Type B pancreatic cell (in vitro differentiated cells): ENCODE measurements around the gene MLLT3. TPM values are rescaled to one million over a fixed set of nuclear protein-coding genes. Genes with fewer than 3 reads are reported as not detected.

Source experiments
- DNase-seq: peaks from one replicate; pipeline ENCODE4 v3.0.0; 2021; ENCODE audit warnings: mixed read lengths; ENCODE audit not compliant: unreplicated experiment; ENCODE audit errors: extremely low spot score
- H3K27ac Mint-ChIP-seq: 2 replicates; pipeline ENCODE4 v1.8.0; 2021; ENCODE audit warnings: mild to moderate bottlenecking, mixed read lengths
- H3K27me3 Mint-ChIP-seq: 2 replicates; pipeline ENCODE4 v1.8.0; 2021; ENCODE audit warnings: mixed read lengths
- H3K36me3 Mint-ChIP-seq: 2 replicates; pipeline ENCODE4 v1.8.0; 2021; ENCODE audit warnings: mixed read lengths
- H3K4me1 Mint-ChIP-seq: one replicate; pipeline ENCODE4 v1.8.0; 2021; ENCODE audit warnings: mixed read lengths; ENCODE audit not compliant: unreplicated experiment
- H3K4me3 Mint-ChIP-seq: 2 replicates; pipeline ENCODE4 v1.8.0; 2021; ENCODE audit warnings: mild to moderate bottlenecking, mixed read lengths
- H3K9me3 Mint-ChIP-seq: 2 replicates; pipeline ENCODE4 v1.8.0; 2021; ENCODE audit warnings: mixed read lengths
- CTCF ChIP-seq: fragments of 200-600 bp; sonication (generic); conservative IDR thresholded peaks from 2 replicates; pipeline ENCODE4 v1.5.0; 2021; ENCODE audit warnings: antibody characterized with exemption, mild to moderate bottlenecking
- long read RNA-seq: library from polyadenylated mRNA; unstranded; transcript quantifications from one replicate; pipeline ENCODE4 v2.0.0, GENCODE V29; 2020
- total RNA-seq: library from RNA; stranded (reverse); gene quantifications from 2 replicates; pipeline ENCODE4 v1.2.1, GENCODE V29; 2021; ENCODE audit warnings: low replicate concordance

MLLT3 gene
- total RNA-seq = 44.2 and 50.0 TPM in 2 replicates
- long read RNA-seq, partial matches to known transcripts = 20 of 33 reads
- long read RNA-seq, other reads (novel, unspliced or antisense) = 9 of 33 reads

DNA sequence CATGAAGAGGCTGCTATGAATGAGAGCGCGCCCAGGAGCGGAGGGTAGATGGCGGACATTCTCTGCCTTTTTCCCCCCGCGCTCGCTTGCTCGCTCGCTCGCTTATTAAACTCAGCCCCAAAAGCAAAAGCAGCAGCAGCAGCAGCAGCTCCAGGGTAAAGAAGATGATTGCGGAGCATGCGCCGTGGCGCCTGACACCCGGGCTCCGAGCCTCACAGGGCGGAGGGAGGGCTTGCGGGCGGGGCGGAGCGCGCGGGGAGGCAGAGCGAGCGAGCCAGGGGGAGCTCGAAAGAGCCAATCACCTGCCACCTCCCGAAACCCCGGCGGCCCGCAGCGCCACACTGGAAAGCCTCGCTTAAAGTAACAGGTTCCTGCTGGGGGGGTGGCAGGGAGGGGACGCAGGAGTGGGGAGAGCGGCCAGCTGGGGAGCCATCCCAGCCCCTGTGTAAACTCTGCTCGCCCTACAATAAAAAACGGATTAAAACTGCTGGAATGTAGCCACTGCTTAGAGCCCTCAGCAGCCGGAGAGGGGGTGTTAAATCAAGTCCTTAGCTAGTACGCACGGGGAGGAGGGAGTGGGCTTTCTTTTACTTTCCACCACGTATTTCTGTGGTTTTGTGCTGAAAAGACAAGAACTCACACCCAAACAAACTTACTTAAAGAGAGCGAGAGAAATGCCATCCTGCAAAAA, at the start of gene MLLT3:
Gene MLLT3, minus strand, starts transcription at position 170 of the 691 bp plus-strand sequence.
- Mint-ChIP-seq H3K36me3 (peaks cover 3% of the 10 kb centered on the region), H3K27ac (peak within 1 kb of the TSS; percentile 94), H3K4me1 (peaks cover 35% of the 10 kb centered on the region), H3K27me3 (peaks cover 19% of the 10 kb centered on the region), H3K4me3 (peak within 1 kb of the TSS; percentile 95), H3K9me3 (no peaks in the 10 kb centered on the region)
- peak; percentile 97 for DNase-seq
- no peak for TF ChIP-seq CTCF

DNA sequence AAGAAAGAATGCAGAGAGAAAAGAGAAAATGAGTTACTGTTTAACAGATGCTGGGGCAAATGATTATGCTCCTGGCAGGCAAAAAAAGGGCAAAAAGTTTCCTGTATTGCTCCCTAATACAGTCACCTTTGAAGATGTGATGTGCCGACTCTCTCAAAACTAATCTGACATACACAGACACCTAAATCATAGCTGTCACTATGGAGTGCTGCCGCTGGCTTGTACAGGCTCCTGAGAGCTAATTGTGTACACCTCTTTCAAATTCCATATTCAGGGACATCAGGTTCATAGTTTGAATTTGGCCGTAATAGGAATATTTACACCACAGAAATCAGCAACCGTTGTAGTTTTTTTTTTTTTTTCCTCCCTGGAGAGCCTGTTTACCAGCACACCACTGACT, 49.3 kb upstream of the MLLT3 start:
- Mint-ChIP-seq H3K36me3 (peaks cover 13% of the 10 kb centered on the region), H3K9me3 (peaks cover 15% of the 10 kb centered on the region), H3K27me3 (no peaks in the 10 kb centered on the region), H3K4me3 (no peak overlapping the region), H3K4me1 (no peaks in the 10 kb centered on the region), H3K27ac (no peak overlapping the region)
- no peak for TF ChIP-seq CTCF
- DNase-seq = no peak

GRCh38 chr9:20670395-20670794, 48.1 kb upstream of the MLLT3 start:
- H3K27ac Mint-ChIP-seq = no peak overlapping the region
- no peak overlapping the region for H3K4me3 Mint-ChIP-seq
- peaks cover 13% of the 10 kb centered on the region for H3K36me3 Mint-ChIP-seq
- no peaks in the 10 kb centered on the region for H3K4me1 Mint-ChIP-seq
- DNase-seq = no peak
- H3K27me3 Mint-ChIP-seq = no peaks in the 10 kb centered on the region
- TF ChIP-seq CTCF = no peak
- peaks cover 6% of the 10 kb centered on the region for H3K9me3 Mint-ChIP-seq

GRCh38 chr9:20664501-20664900, 42.2 kb upstream of the MLLT3 start:
- DNase-seq = no peak
- Mint-ChIP-seq H3K4me1 (peaks cover 6% of the 10 kb centered on the region), H3K9me3 (no peaks in the 10 kb centered on the region)

GRCh38 chr9:20663133-20663532, 40.8 kb upstream of the MLLT3 start:
- Mint-ChIP-seq H3K36me3 (no peaks in the 10 kb centered on the region), H3K4me1 (peaks cover 6% of the 10 kb centered on the region), H3K4me3 (no peak overlapping the region), H3K27ac (no peak overlapping the region), H3K9me3 (no peaks in the 10 kb centered on the region), H3K27me3 (no peaks in the 10 kb centered on the region)
- TF ChIP-seq CTCF = no peak
- DNase-seq = no peak

More at GRCh38 chr9:20664501-20664900, 42.2 kb upstream of the MLLT3 start:
- Mint-ChIP-seq H3K4me3 (no peak overlapping the region), H3K27ac (no peak overlapping the region), H3K36me3 (no peaks in the 10 kb centered on the region), H3K27me3 (no peaks in the 10 kb centered on the region)
- TF ChIP-seq CTCF = no peak
